ENCODE data around the gene RILPL2.
"Not testable (repeated sequence)": the region's sequence is repeated elsewhere in the genome, so short reads cannot be mapped to it uniquely, and the experiment has no call there.

DNA sequence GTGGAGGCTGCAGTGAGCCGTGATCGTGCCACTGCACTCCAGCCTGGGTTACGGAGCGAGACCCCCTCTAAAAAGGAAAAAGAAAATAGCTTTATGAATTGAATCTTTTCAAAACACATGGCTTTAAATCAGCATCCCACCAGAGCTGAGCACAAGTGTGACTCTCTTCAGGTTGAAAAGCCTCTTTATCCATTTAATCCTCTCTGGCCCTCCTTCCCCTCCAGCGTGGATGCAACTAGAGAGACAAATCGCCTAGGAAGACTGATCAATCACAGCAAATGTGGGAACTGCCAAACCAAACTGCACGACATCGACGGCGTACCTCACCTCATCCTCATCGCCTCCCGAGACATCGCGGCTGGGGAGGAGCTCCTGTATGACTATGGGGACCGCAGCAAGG, 29.2 kb downstream of the RILPL2 start:
- TF ChIP-seq, protein P1, sequence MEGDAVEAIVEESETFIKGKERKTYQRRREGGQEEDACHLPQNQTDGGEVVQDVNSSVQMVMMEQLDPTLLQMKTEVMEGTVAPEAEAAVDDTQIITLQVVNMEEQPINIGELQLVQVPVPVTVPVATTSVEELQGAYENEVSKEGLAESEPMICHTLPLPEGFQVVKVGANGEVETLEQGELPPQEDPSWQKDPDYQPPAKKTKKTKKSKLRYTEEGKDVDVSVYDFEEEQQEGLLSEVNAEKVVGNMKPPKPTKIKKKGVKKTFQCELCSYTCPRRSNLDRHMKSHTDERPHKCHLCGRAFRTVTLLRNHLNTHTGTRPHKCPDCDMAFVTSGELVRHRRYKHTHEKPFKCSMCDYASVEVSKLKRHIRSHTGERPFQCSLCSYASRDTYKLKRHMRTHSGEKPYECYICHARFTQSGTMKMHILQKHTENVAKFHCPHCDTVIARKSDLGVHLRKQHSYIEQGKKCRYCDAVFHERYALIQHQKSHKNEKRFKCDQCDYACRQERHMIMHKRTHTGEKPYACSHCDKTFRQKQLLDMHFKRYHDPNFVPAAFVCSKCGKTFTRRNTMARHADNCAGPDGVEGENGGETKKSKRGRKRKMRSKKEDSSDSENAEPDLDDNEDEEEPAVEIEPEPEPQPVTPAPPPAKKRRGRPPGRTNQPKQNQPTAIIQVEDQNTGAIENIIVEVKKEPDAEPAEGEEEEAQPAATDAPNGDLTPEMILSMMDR (IDR thresholded peaks at IDR 0.05), result not testable (repeated sequence)
- TF ChIP-seq, protein P2, sequence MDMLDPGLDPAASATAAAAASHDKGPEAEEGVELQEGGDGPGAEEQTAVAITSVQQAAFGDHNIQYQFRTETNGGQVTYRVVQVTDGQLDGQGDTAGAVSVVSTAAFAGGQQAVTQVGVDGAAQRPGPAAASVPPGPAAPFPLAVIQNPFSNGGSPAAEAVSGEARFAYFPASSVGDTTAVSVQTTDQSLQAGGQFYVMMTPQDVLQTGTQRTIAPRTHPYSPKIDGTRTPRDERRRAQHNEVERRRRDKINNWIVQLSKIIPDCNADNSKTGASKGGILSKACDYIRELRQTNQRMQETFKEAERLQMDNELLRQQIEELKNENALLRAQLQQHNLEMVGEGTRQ (CRISPR knock-in tag; IDR thresholded peaks at IDR 0.05), result not testable (repeated sequence)
- TF ChIP-seq CREM (CRISPR knock-in tag; IDR thresholded peaks at IDR 0.05); NFYB (CRISPR knock-in tag; conservative IDR thresholded peaks at IDR 0.05; ENCODE audit: low read depth); FOXP1 (CRISPR knock-in tag; IDR thresholded peaks at IDR 0.05; ENCODE audit: borderline replicate concordance): not testable (repeated sequence)
